ENCODE measurements around the gene CDH12.

GRCh38 chr5:22736443-22737003 lies 116.6 kb downstream of the CDH12 start:
- TF ChIP-seq ZFP36 (IDR thresholded peaks at IDR 0.05; ENCODE audit: borderline replicate concordance, partially characterized antibody) (no peak), RNF2 (IDR thresholded peaks at IDR 0.05; ENCODE audit: borderline replicate concordance, low read depth) (no peak), REST (IDR thresholded peaks at IDR 0.05) (no peak), CTCF (IDR thresholded peaks at IDR 0.05) (no peak), JUN (IDR thresholded peaks at IDR 0.05) (no peak), HDAC2 (IDR thresholded peaks at IDR 0.05) (no peak), JUNB (IDR thresholded peaks at IDR 0.05) (no peak), CEBPB (IDR thresholded peaks at IDR 0.05) (no peak), RAD21 (conservative IDR thresholded peaks at IDR 0.05 in 1 of 2, IDR thresholded peaks at IDR 0.05 in 1 of 2) (no peak), ZNF302 (CRISPR knock-in tag; IDR thresholded peaks at IDR 0.05) (no peak), MYC (IDR thresholded peaks at IDR 0.05; ENCODE audit: borderline replicate concordance, low read length) (no peak), ZSCAN20 (CRISPR knock-in tag; IDR thresholded peaks at IDR 0.05) (no peak), MAFK (IDR thresholded peaks at IDR 0.05; ENCODE audit: partially characterized antibody) (peak; percentile 48)
- TF ChIP-seq, protein P1, sequence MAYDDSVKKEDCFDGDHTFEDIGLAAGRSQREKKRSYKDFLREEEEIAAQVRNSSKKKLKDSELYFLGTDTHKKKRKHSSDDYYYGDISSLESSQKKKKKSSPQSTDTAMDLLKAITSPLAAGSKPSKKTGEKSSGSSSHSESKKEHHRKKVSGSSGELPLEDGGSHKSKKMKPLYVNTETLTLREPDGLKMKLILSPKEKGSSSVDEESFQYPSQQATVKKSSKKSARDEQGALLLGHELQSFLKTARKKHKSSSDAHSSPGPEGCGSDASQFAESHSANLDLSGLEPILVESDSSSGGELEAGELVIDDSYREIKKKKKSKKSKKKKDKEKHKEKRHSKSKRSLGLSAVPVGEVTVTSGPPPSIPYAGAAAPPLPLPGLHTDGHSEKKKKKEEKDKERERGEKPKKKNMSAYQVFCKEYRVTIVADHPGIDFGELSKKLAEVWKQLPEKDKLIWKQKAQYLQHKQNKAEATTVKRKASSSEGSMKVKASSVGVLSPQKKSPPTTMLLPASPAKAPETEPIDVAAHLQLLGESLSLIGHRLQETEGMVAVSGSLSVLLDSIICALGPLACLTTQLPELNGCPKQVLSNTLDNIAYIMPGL (CRISPR knock-in tag; IDR thresholded peaks at IDR 0.05; ENCODE audit: borderline replicate concordance) = no peak
